Inflammatory macrophage treated with lipopolysaccharide for 1 hour (primary cell): ENCODE data around the gene TMEM252.

Experiments used
- DNase-seq, 2 donors: peaks; one replicate each; pipeline ENCODE4 v3.0.0-alpha.2; 2020 to 2022

TMEM252 gene

DNA sequence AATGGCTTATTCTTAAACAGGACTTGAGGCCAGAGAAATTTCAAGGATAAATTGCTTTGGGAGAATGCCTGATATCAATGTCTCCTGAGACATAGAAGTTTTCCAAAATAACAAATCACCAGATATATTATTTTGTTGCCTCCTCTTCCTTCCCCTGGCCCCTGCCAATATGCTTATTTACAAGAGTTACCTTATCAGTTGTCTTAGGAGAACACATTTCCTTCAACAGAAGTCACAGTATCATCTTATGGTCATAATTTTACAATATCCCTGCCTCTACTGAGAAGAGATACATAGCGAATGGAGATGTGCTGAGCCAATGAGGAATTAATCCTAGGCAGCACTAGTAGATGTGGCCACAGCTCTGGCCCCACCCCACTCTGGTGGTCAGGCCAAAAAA lies 43.1 kb downstream of the TMEM252 start:
- no peak for DNase-seq

DNA sequence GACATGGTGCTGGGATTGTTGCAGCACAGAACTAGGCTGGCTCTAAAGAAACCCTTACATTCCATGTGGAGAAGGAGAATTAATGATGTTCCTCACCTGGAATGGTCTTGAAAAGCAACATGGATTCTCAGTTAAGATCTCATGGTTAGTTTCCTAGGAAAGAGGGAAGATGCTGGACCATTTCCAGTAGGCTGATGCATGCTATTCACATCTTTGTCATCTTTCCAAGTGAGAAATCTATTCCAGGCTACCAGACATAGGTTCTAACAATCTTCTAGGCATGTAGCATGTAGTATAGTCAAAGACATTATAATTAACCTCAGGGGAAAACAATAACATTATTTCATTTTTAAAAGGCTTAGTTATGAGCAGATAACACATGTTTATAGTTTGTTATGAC lies 44.3 kb downstream of the TMEM252 start:
- DNase-seq: no peak

DNA sequence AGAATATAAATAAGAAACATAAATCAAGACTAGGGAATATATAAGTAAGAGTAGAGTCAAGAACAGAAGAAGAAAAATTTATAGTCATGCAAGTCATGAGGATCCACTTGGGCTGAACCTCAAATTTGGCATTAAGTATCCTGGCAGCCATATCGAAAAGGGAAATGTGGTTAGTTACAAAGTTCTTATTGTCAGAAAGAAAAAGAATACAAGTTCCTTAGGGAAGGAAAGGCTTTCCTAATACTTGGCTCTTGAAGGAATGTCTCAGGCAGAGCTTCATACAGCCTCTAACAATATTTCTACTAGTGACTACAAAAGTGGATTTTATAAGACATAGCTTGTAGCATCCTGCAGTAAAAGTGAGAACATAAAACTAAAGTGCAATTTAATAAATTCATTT lies 45.4 kb downstream of the TMEM252 start:
- DNase-seq: no peak

DNA sequence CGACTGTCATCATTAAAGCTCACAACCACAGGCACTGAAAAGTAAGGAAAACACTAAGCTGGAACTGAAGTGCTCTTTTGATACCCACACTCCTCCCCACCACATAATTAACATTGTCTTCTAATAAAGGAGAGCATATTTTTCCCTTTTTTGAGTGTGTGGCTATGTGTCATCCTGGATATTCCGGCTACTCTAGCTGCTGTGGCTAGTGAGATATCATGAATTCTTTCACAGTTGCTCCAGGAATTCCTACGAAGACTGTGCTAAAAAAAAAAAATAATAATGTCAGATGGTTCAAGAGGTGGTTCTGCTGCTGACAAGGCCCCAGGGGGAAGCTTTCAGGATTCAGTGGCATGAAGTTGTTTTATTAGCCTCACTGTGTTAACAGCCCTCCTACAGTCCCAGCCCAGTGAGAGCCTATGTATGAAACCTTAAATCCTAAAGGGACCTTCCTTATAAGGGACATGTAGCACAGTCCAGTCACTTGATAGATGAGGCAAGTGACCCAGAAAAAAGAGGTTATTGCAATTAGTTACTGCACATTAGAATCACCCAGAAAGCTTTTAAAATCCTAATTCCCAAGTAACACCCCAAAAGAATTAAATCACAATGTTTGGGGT lies 46.6 kb downstream of the TMEM252 start:
- no peak for DNase-seq

DNA sequence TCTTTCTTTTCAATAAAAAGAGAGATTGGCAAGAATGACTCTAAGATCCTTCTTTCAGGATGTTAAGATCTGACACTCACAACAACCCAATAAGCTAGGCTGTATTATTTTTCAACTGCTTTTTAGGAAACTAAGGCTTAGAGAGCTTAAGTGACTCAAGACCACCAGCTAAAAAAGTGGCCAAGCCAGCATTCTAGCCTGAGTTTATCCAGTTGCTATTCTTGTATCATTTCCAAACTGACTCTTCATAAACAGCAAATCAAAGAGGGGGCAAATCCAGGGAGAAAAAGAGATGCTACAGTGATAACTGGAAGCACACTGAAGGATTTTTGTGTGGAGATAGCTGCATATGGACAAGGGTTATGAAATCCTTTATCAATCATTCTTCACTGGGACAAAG lies 47.1 kb downstream of the TMEM252 start:
- no peak for DNase-seq

DNA sequence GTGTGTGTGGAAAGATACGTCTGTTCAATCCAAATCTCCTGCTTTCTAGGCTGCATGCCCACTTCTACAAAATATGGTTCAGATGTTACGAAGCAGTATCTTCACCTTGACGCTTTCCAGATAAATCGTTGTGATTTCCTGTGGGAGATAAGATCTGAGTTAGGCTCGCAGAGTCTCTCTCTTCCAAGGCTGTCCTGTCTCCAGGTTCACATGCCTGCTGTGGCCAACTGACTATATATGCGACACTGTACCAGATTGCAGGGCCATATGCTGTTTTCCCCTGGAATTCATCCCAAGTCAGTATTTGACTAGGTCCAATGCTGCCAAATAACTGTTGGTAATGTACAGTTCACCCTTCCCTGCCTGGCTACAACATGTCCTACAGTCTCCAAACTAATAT lies 47.9 kb downstream of the TMEM252 start:
- DNase-seq: no peak

DNA sequence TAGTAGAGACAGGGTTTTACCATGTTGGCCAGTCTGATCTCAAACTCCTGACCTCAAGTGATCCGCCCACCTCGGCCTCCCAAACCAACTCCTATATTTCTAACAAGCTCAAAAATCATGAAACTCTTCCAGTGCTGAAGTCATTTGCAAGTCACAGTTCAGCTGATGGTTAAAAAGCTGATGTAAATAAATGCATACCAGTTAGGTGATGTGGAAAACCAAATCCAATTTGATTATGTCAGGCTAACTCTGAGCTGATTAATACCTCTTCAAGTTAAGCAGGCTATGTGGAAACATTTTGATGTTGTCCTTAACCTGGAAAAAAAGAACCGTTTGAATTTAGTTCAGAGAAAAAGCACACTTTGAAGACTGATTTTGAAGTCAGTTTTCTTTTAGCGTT lies 51.0 kb downstream of the TMEM252 start:
- no peak for DNase-seq

DNA sequence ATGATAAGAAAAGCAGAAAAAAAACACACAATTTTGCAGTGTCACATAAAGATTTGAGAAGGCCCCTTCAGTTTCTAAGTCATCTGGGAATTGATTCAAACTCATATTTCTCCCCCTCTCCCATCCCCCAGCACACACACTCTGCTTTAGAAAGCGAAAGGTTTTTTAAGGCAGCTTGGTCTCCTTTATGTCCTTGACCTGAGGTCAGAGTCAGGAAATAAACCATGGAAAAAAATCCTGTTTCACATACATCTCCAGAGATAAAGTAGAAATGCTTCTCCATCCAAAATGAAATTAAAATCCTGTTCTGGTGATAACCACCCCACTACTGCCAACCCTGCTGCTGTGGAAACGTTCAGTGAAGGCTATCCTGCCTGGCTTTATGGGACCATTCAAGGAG lies 52.6 kb downstream of the TMEM252 start:
- DNase-seq: no peak
